Endothelial cell of umbilical vein (primary cell): ENCODE data around the gene BTBD10.

Source experiments
- CTCF ChIP-seq, 2 donors: IDR thresholded peaks; 1 replicate in 1 of 2; 2 replicates in 1 of 2; pipeline ENCODE4 v1.5.1; 2011; ENCODE audit warnings: low read length in 2 of 2, mild to moderate bottlenecking in 2 of 2, moderate library complexity in 2 of 2, control low read depth in 1 of 2, inconsistent platforms in 1 of 2, low read depth in 1 of 2; ENCODE audit not compliant: insufficient read depth in 1 of 2; ENCODE audit errors: extremely low read depth in 1 of 2
- JUN ChIP-seq: IDR thresholded peaks from 2 replicates; pipeline ENCODE4 v1.6.1; 2011; ENCODE audit warnings: borderline replicate concordance, low read depth; ENCODE audit not compliant: insufficient read length, insufficient read depth

- TF ChIP-seq JUN (no peak), CTCF (IDR thresholded peaks at IDR 0.05; ENCODE audit: extremely low read depth in 1 of 2, insufficient read depth in 1 of 2, low read depth in 1 of 2, low read length in 2 of 2) (no peak)
Observed at GRCh38 chr11:13445588-13445987, 17.4 kb downstream of the BTBD10 start.
